GM21447 (cell line): Measurements from ENCODE around the gene EFHD2.
"Not testable (repeated sequence)": the region's sequence is repeated elsewhere in the genome, so short reads cannot be mapped to it uniquely, and the experiment has no call there.

ENCODE experiments used
- ATAC-seq: cut with Tn5 transposase; IDR thresholded peaks from one replicate; pipeline ENCODE4 v1.9.1; 2021; ENCODE audit not compliant: unreplicated experiment

Gene EFHD2, protein sequence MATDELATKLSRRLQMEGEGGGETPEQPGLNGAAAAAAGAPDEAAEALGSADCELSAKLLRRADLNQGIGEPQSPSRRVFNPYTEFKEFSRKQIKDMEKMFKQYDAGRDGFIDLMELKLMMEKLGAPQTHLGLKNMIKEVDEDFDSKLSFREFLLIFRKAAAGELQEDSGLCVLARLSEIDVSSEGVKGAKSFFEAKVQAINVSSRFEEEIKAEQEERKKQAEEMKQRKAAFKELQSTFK

DNA sequence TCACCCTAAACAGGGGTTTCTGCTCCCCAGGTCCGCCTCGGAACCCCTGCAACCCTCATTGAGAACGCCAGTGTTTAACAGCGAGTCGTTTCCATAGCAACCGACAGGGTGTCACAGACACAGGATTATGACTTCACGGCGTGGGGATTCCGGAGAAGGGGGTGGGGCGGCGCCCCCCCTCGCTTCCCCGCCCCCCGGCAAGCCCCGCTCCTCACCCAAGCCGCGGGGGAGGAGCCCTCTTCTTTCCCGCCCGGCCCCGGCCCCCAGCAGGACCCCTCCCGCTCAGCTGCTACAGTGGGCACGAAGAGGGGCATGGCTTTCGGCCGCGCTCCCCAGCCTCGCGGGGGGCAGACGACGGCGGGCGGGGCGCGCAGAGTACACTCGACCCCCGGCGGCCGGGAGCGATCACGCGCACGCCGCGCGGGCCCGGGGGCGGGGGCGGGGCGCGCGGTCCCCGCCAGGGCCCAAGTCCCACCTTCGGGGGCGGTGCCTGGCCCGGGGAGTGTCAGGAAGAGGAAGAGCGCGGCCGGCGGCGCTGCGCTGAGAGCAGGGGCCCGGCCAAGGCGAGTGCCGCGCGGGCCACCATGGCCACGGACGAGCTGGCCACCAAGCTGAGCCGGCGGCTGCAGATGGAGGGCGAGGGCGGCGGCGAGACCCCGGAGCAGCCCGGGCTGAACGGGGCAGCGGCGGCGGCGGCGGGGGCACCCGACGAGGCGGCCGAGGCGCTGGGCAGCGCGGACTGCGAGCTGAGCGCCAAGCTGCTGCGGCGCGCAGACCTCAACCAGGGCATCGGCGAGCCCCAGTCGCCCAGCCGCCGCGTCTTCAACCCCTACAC is at the start of gene EFHD2:
Gene EFHD2 (plus strand): TSS at position 501 of the 835 bp plus-strand sequence. CDS start 84 bp downstream, at position 585.
- peak; percentile 66 for ATAC-seq

GRCh38 chr1:15360700-15361099 is 49.0 kb upstream of the EFHD2 start:
- no peak for ATAC-seq

GRCh38 chr1:15362096-15362736 is 47.5 kb upstream of the EFHD2 start:
- ATAC-seq: no peak

DNA sequence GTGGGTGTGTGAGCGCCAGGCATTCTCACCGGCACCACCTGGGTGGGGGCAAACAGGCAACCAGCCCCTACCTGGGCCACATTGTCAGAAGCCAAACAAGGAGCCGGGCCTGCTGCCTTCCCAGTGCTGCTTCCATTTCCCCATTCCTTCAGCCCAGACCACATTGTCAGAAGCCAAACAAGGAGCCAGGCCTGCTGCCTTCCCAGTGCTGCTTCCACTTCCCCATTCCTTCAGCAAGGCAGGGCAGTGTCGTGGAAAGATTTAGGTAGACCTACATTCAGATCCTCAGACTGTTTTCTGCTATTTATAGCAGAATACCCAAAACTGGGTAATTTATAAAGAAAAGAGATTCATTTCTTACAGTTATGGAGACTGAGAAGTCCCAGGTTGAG is 47.0 kb upstream of the EFHD2 start:
- no peak for ATAC-seq

DNA sequence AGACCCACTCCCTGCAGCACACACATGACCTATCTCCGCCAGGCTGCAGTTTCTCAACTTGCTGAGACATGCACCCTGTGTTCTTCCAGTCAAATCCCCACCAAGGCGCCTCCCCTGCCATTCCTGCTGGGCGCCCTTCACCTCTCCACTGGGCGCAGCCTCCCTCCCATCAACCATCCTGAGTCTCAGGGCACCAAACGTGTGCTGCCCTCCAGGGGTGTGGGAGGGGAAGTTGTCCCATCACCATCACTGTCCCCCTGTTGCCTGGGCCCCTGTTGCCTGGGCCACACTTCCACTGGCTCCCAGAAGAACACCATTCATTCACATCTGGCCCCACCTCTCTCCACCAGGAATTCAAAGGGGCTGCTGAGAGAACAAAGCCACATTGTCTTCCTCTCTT is 44.9 kb upstream of the EFHD2 start:
- ATAC-seq: no peak

DNA sequence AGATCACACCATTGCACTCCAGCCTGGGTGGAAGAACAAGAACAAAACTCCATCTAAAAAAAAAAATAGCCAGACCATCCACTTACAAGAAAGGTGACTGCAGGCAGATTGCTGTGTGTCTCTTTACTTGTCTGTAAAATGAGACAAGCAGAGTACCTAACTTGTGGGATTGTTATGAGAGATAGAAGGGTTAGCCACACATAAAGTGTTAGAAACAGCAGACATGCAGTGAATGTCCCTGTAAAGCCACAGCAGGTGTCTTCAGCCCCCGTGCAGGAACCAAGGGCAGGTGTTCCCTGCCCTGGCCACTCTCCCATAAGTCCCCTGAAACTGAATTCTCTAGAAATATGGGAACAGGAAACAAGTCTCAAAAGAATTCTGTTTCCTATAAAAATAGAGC is 40.8 kb upstream of the EFHD2 start:
- no peak for ATAC-seq

- ATAC-seq: no peak
Observed at GRCh38 chr1:15370268-15370667, 39.4 kb upstream of the EFHD2 start.

GRCh38 chr1:15370781-15371520 is 38.7 kb upstream of the EFHD2 start:
- ATAC-seq: no peak

- ATAC-seq: no peak
Observed at GRCh38 chr1:15371610-15372545, 37.8 kb upstream of the EFHD2 start.

- ATAC-seq: no peak
Observed at GRCh38 chr1:15378729-15379128, 31.0 kb upstream of the EFHD2 start.

GRCh38 chr1:15379151-15379550 is 30.5 kb upstream of the EFHD2 start:
- ATAC-seq: not testable (repeated sequence)

GRCh38 chr1:15380601-15381508 is 28.8 kb upstream of the EFHD2 start:
- ATAC-seq: no peak

DNA sequence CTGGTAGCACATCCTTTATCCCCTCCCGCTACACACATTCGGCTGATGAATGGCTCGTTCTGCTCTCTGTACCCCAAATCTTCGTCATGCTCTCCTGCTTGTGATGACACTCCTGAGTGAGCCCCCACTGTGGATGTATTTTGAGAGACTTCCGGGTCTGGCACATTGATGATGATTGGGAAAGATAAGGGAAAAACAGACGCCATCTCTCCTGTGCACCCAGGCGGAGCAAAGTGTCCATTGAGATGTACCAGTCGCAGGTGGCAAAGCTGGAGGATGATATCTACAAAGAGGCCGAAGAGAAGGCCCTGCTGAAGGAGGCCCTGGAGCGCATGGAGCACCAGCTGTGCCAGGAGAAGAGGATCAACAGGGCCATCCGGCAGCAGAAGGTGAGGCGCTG is 27.9 kb upstream of the EFHD2 start:
- ATAC-seq: no peak

DNA sequence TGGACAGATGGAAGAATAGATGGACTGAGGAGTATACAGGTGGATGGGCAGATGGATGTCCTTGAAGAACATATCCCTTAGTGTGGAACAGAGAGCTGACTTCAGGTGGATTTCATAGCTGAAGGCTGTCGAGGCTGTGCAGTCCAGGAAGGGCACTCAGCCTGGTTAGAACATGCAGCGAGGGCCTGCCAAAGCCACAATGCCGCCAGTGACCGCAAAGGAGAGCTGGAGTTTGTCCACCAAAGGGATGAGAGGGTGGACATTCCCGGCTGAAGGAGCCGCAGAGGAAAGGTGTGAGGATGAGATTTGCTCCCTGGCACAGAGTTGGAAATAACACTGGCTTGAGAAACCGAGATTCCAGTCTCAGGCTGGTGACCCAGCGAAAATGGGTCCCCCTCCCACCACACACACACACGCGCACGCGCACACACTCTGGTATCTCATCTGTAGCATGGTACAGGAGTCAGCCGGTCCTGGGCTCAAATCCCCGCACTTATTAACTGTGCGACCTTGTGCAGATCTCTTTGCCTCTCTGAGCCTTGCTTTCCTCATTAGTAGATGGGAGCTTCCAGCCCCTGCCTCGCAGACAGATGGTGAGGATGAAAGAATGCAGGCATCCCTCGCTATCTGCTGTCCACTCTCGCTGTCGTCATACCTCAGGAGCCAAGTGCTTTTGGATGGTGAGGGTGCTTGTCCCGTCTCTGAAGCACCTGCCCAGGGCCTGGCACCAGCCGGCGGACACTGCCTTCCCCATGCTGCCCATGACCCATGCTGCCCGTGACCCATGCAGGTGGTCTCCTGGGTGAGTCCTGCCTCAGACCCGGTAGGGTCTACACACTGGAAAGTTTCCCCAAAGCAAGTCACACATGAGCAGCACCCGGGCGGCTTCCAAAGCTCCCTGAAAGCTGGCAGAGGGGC is 26.8 kb upstream of the EFHD2 start:
- no peak for ATAC-seq

GRCh38 chr1:15383810-15384209 is 25.9 kb upstream of the EFHD2 start:
- ATAC-seq: no peak

DNA sequence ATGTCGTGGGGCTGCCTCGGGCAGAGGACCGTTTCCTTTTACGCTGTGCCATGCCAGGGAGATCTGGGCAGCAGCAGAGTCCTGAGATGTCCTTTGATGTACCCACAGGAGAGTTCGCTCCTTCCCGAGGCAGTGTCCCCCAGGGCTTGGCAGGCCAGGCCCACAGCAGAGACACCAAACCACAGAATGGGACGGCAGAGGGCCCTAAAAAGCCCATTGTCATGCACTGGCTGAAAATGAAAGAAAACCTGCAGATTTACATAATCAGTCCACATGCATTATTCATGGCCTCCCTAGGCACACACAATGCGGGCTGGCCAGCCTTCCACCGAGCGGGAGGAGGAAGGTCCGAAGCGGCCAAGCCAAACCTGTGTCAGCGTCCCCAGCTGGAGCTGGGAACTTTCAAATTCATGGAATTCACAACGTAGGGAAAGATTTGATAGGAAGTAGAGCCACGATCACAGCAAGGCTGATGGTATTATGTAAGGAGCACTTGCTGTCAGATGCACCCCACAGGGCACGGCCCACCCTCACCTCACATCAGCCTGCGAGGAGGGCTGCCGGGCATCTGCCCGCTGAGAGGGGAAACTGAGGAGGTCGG is 25.3 kb upstream of the EFHD2 start:
- ATAC-seq: no peak

DNA sequence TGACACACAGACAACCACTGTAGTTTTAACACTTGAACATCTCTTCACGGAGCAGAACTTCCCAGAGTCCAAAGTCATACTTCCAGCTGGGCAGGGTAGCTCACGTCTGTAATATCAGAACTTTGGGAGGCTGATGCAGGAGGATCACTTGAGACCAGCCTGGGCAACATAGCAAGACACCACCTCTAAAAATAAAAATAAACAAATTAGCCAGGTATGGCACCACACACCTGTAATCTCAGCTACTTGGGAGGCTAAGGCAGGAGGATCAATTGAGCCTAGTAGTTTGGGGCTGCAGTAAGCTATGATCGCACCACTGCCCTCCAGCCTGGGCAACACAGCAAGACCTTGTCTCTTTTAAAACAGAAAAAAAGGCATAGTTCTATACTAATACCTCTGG is 24.3 kb upstream of the EFHD2 start:
- ATAC-seq: no peak
